Spinal cord (tissue), 10 donors: ENCODE data around the gene VAV2. TPM values are rescaled to one million over a fixed set of nuclear protein-coding genes. Genes with fewer than 3 reads are reported as not detected.
A peak's percentile ranks its signal among the peaks of the same experiment; 100 is the strongest.

Experiments
- DNase-seq, 6 donors: peaks; one replicate each; pipeline versions ENCODE4 v3.0.0 to v3.0.0-alpha.2; 2013 to 2015; ENCODE audit warnings: low spot score in 6 of 6, low read depth in 4 of 6
- H3K27ac ChIP-seq: one replicate; pipeline ENCODE4 v1.5.1; 2013; ENCODE audit warnings: low read depth, low read length, control low read depth
- H3K27me3 ChIP-seq: one replicate; pipeline ENCODE4 v1.6.1; 2013; ENCODE audit warnings: low read length; ENCODE audit not compliant: control insufficient read depth, insufficient read depth
- H3K36me3 ChIP-seq: one replicate; pipeline ENCODE4 v1.6.1; 2013; ENCODE audit warnings: low read length; ENCODE audit not compliant: control insufficient read depth, insufficient read depth
- H3K4me1 ChIP-seq: one replicate; pipeline ENCODE4 v1.6.1; 2013; ENCODE audit warnings: low read length; ENCODE audit not compliant: control insufficient read depth, insufficient read depth
- H3K4me3 ChIP-seq: one replicate; pipeline ENCODE4 v1.5.1; 2013; ENCODE audit warnings: low read depth, low read length, control low read depth
- H3K9me3 ChIP-seq: one replicate; pipeline ENCODE4 v1.6.1; 2013; ENCODE audit warnings: low read length; ENCODE audit not compliant: control insufficient read depth, insufficient read depth
- WGBS: methylation state at CpG from one replicate; pipeline ENCODE4 v1.1.5; 2013; ENCODE audit warnings: missing lambda C conversion rate; ENCODE audit not compliant: insufficient coverage; 5-methylcytosine and 5-hydroxymethylcytosine counted together
- polyA plus RNA-seq, 2 donors: library from polyadenylated mRNA; unstranded; fragments of 120-200 nt; gene quantifications; one replicate each; pipeline ENCODE4 v1.2.1, GENCODE V29; 2013; ENCODE audit not compliant: insufficient read length in 2 of 2
- total RNA-seq, 2 donors: library from RNA; depleted of rRNA in 1 of 2; stranded (reverse); fragments of 120-200 nt in 1 of 2; fragments of >200 nt in 1 of 2; gene quantifications; one replicate each; pipeline versions ENCODE4 v1.2.3 to v1.2.4, GENCODE V29; 2013 to 2014
- donor health status: healthy.

Gene VAV2
- total and polyA plus RNA-seq, 4 donors = 18.4 to 48.3 (median 33.1) TPM

DNA sequence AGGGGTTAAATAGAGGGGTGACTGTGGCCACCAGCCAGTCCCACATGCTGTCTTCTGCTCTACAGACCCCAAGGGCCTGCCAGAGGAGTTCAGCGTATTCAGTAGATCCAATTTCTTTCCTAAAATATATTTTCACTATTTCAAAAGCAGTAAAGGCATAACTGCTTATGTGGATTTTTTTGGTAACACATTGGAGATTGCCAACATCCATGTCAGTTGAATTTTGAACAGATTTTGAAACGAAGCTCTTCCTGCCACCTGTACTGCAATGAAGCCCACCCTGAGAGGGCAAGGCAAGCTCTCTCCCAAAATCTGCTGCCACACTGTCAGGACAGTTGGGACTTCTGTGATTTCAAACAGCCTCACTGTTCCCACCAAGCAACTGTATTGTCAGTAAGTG lies 216.8 kb downstream of the VAV2 start:
- no peaks in the 10 kb centered on the region for H3K27me3 ChIP-seq
- 100% methylated on average over 1 of the region's 2 CpGs for WGBS
- H3K36me3 ChIP-seq = peaks cover 91% of the 10 kb centered on the region
- DNase-seq = peak in 1 of 6 donors; percentile 48
- H3K4me3 ChIP-seq = no peak overlapping the region
- H3K27ac ChIP-seq = no peak overlapping the region
- no peaks in the 10 kb centered on the region for H3K4me1 ChIP-seq
- no peaks in the 10 kb centered on the region for H3K9me3 ChIP-seq

GRCh38 chr9:133774799-133775198 lies 217.3 kb downstream of the VAV2 start:
- DNase-seq = no peak
- H3K36me3 ChIP-seq = peaks cover 91% of the 10 kb centered on the region
- no peaks in the 10 kb centered on the region for H3K4me1 ChIP-seq
- H3K4me3 ChIP-seq = no peak overlapping the region
- no peaks in the 10 kb centered on the region for H3K27me3 ChIP-seq
- H3K9me3 ChIP-seq = no peaks in the 10 kb centered on the region
- H3K27ac ChIP-seq = no peak overlapping the region
- WGBS = over 99% methylated on average over 14 of the region's 16 CpGs

DNA sequence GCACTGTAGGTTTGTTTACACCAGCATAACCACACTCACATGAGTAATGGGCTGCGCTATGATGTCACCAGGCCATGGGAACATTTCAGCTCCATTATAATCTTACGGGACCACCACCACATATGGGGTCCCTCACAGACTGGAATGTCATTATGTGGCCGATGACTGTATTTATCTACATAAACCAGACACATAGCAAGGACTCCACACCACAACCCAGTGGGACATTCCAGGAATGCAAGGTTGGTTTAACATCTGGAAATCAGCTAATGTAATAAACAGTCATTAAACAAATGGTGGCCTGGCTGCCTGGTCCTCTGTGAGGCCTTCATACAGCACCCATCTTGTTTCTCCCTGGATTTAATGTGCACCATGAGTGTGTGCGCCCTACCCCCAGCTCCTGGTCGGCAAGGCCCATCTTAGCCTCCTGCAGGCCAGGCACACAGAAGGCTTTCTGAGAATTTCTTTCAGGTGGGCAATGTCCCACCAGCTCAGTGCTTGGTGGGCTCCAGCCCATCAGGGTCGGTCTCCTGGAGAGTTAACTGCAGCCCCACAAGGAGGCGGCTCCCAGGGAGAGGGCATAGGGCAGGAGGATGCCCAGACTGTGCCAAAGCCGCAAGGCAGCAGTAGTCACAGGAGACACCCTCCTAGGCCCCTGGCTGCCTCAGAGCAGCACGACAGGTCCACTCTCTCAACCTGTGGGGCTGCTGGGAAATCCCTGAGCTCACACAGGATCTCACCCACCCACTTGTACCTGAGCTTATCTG lies 218.1 kb downstream of the VAV2 start:
- no peak overlapping the region for H3K27ac ChIP-seq
- no peak overlapping the region for H3K4me3 ChIP-seq
- peaks cover 91% of the 10 kb centered on the region for H3K36me3 ChIP-seq
- H3K27me3 ChIP-seq = no peaks in the 10 kb centered on the region
- no peak for DNase-seq
- no peaks in the 10 kb centered on the region for H3K4me1 ChIP-seq
- H3K9me3 ChIP-seq = no peaks in the 10 kb centered on the region
- 81% methylated on average over 8 of the region's 9 CpGs for WGBS

DNA sequence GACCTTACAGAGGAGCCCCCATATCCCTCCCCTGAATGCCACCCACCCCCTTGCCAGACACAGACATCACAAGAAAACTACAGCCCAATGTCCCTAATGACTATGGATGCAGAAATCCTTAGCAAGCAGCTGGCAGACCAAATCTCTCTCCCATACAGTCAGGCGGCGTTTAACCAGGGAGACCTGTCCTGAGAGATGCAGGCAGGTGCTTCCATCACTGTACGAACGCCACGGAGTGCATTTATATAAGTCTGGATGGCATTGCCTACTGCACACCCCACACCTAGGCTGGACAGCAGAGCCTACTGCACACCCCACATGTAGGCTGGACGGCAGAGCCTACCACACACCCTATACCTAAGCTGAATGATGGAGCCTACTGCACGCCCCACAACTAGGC lies 219.5 kb downstream of the VAV2 start:
- Histone ChIP-seq H3K9me3 (no peaks in the 10 kb centered on the region), H3K36me3 (peaks cover 91% of the 10 kb centered on the region), H3K4me3 (no peak overlapping the region), H3K4me1 (no peaks in the 10 kb centered on the region), H3K27me3 (no peaks in the 10 kb centered on the region), H3K27ac (no peak overlapping the region)
- 96% methylated on average over 6 of the region's 7 CpGs for WGBS
- DNase-seq = no peak

DNA sequence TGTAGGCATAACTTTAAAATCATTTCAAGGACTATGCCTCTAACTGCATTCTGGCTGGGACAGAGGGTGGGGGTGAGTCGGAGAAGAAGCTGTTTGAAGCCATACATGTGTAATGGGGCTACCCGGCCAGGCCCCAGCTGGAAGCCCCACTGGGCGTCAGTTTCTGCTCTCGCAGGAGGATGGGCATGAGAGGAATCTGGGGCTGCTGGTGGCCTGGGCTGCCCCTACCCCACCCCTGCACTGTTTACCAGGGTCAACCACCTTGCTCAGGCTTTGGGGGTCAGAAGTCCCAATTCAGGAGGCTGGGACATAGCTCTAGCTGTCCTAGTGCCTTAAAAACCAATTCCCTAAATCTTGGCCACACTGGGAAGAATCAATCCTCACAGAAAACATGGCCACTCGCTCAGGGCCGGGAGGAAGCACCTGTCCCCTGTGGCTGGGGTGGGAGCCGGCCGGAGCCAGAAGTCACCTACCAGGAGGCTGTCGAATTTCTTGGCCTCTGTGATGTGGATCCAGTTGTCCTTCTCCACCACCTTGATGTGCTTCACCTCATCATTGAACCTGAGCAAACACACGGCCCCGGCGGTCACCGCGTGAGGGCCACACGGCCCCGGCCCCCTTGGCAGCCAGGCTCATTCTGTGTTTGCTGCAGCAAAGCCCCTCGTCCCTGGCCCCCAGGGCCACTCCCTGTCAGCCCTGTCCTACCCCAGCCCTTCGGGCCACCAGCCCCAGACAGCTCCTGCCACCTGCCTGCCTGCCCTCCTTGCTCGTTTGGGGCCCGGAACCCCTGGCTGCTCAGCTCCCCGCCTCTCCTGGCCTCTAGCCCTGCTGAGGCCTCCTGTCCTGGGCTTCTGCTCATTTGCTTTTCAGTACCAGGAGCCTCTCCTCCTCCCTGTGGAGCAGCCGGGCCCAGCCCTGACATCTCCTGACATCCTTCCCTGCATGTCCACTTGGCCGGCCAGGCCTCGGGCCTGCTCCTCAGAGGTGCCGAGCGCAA lies 220.3 kb downstream of the VAV2 start:
- no peak for DNase-seq
- 92% methylated on average over 24 of the region's 26 CpGs for WGBS
- no peaks in the 10 kb centered on the region for H3K27me3 ChIP-seq
- no peaks in the 10 kb centered on the region for H3K9me3 ChIP-seq
- H3K4me1 ChIP-seq = no peaks in the 10 kb centered on the region
- no peak overlapping the region for H3K27ac ChIP-seq
- H3K4me3 ChIP-seq = no peak overlapping the region
- peaks cover 86% of the 10 kb centered on the region for H3K36me3 ChIP-seq

DNA sequence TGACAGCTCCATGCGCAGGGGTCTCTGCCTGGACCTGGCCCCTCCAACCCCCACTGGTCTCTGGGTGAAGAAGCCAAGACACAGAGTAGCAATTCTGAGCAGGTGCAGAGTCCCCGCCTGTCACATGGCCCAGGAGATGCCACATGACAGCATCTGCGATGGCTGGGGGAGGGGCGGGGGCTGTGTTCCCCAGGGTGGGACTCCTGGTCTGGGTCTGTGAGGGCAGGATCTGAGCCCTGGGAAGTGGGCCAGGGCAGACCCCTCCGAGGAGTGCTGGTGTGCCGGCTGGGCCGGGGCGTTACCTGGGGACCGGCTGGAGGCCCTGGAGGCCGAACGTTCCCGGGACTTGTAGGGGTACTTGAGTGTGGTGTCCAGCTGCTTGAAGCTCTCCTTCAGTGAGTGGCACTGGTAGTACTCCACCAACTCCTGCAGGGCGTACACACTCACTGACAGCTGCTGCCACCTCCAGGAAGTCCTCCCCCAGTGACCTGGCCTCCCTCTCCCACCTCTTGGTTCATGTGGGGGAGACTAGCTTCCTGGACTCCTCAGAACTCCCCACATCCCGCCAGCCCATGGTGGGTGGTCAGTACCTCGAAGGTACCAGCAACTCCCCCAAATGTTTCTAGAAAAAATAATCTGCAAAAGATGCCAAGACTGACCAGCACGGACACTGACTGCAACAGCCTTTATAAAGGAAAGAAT lies 221.9 kb downstream of the VAV2 start:
- Histone ChIP-seq H3K9me3 (no peaks in the 10 kb centered on the region), H3K36me3 (peaks cover 73% of the 10 kb centered on the region), H3K4me1 (no peaks in the 10 kb centered on the region), H3K4me3 (no peak overlapping the region), H3K27me3 (no peaks in the 10 kb centered on the region), H3K27ac (no peak overlapping the region)
- no peak for DNase-seq
- 96% methylated on average over 13 of the region's 16 CpGs for WGBS

DNA sequence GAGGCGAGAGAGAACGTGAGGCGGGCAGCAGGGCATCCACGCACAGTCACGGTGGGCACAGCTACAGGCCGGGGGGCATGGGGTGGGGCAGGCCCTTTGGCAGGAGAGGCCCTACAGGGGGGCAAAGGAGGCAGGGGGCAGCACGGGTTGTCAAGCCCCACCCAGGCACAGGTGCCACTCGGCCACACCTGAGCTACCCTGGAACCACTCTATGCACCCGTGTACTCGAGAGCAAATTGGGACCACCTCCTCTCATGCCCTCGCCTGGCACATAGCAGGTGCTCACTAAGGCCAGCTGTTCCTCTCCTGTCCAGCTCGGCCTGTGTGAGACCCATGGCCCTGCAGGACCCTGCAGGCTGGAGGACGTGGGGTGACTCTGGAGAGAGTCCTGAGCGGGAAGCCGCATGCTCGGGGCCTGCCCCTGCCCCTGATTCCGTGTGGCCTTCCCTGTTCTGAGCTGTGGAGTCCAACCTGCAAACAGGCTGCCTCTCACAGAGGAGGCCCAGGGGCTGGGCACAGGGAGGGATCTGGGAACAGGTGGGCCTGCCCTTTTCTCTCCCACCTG lies 222.5 kb downstream of the VAV2 start:
- no peaks in the 10 kb centered on the region for H3K27me3 ChIP-seq
- no peak overlapping the region for H3K4me3 ChIP-seq
- no peak for DNase-seq
- peaks cover 67% of the 10 kb centered on the region for H3K36me3 ChIP-seq
- no peak overlapping the region for H3K27ac ChIP-seq
- no peaks in the 10 kb centered on the region for H3K4me1 ChIP-seq
- WGBS = 94% methylated on average over 17 of the region's 17 CpGs
- no peaks in the 10 kb centered on the region for H3K9me3 ChIP-seq

GRCh38 chr9:133768859-133769510 lies 223.1 kb downstream of the VAV2 start:
- Histone ChIP-seq H3K4me1 (no peaks in the 10 kb centered on the region), H3K27me3 (no peaks in the 10 kb centered on the region), H3K4me3 (no peak overlapping the region), H3K27ac (no peak overlapping the region), H3K36me3 (peaks cover 62% of the 10 kb centered on the region), H3K9me3 (no peaks in the 10 kb centered on the region)
- WGBS = 85% methylated on average over 15 of the region's 15 CpGs
- DNase-seq = no peak

DNA sequence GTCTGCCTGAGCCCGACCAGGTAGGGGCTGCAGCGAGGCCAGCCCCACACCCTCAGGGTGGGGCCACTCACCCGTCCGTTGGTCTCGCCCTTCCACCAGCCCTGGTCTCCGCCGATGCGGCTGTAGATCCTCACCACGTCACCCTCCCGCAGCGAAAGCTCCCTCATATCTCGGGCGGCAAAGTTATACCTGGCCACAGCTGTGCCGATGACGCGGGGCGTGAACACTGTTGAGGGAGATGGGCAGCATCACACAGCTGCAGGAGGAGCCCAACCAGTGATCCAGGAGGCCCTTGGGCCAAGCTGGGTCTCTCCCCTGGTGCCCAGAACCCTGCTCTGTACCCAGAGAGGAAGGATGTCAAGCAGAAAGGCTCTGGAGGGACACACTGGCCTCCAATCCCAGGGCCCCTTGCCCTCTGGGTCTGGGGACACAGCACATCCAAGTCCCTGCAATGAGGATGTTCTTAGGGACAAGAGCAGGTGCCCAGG lies 223.7 kb downstream of the VAV2 start:
- WGBS = 95% methylated on average over 17 of the region's 17 CpGs
- H3K36me3 ChIP-seq = peaks cover 66% of the 10 kb centered on the region
- H3K4me3 ChIP-seq = no peak overlapping the region
- H3K27ac ChIP-seq = no peak overlapping the region
- H3K4me1 ChIP-seq = no peaks in the 10 kb centered on the region
- no peaks in the 10 kb centered on the region for H3K27me3 ChIP-seq
- DNase-seq = no peak
- no peaks in the 10 kb centered on the region for H3K9me3 ChIP-seq
